GM21367 (cell line): Measurements from ENCODE around the gene BEGAIN.

Source experiments
- ATAC-seq: cut with Tn5 transposase; IDR thresholded peaks from one replicate; pipeline ENCODE4 v1.9.1; 2021; ENCODE audit not compliant: unreplicated experiment

Gene BEGAIN

GRCh38 chr14:100582496-100583165, 4.6 kb downstream of the BEGAIN start:
- ATAC-seq, result no peak

- no peak for ATAC-seq
These were observed 5.7 kb downstream of the BEGAIN start for GRCh38 chr14:100581228-100582145.

- no peak for ATAC-seq
These were observed 6.6 kb downstream of the BEGAIN start for GRCh38 chr14:100580316-100581227.

GRCh38 chr14:100578552-100578951, 8.7 kb downstream of the BEGAIN start:
- no peak for ATAC-seq

GRCh38 chr14:100577986-100578431, 9.2 kb downstream of the BEGAIN start:
- no peak for ATAC-seq

GRCh38 chr14:100577321-100577985, 9.8 kb downstream of the BEGAIN start:
- no peak for ATAC-seq

GRCh38 chr14:100576091-100577085, 10.8 kb downstream of the BEGAIN start:
- no peak for ATAC-seq

- ATAC-seq, result no peak
These were observed 11.8 kb downstream of the BEGAIN start for GRCh38 chr14:100575266-100575995.

- no peak for ATAC-seq
These were observed 12.6 kb downstream of the BEGAIN start for GRCh38 chr14:100574642-100575031.

- ATAC-seq, result no peak
These were observed 13.2 kb downstream of the BEGAIN start for GRCh38 chr14:100573757-100574641.

GRCh38 chr14:100573002-100573756, 14.0 kb downstream of the BEGAIN start:
- ATAC-seq, result no peak

GRCh38 chr14:100572543-100572942, 14.7 kb downstream of the BEGAIN start:
- no peak for ATAC-seq

GRCh38 chr14:100571837-100572236, 15.4 kb downstream of the BEGAIN start:
- ATAC-seq, result no peak

- ATAC-seq, result no peak
These were observed 16.3 kb downstream of the BEGAIN start for GRCh38 chr14:100570726-100571454.

GRCh38 chr14:100569734-100570286, 17.4 kb downstream of the BEGAIN start:
- no peak for ATAC-seq
